A673 (cell line): ENCODE data around the gene MLF1. TPM values are rescaled to one million over a fixed set of nuclear protein-coding genes. Genes with fewer than 3 reads are reported as not detected.

ENCODE experiments used
- BruUV-seq: library from RNA; stranded (reverse); fragments of 400-500 nt; replicated peaks from 2 replicates; lab custom pipeline; 2021; lab: Mats Ljungman, UMichigan
- CTCF ChIA-PET: fragments of 300-600 bp; sonication (Branson Sonifier 250); formaldehyde crosslinking; loops from one replicate; lab custom pipeline; 2022; ENCODE audit warnings: antibody characterized with exemption; lab: Charles Lee
- POLR2A ChIA-PET: fragments of 300-600 bp; sonication (Branson Sonifier 250); formaldehyde crosslinking; loops from one replicate; lab custom pipeline; 2022; ENCODE audit warnings: antibody characterized with exemption; ENCODE audit not compliant: low non-redundant PET; lab: Charles Lee
- DNase-seq: peaks from one replicate; pipeline ENCODE4 v3.0.0-alpha.2; 2015; ENCODE audit warnings: low spot score
- H3K27ac ChIP-seq: fragments of 200-600 bp; sonication (generic); 2 replicates; pipeline ENCODE4 v1.5.1; 2016; ENCODE audit warnings: mixed run types, low read depth, mild to moderate bottlenecking, mixed read lengths, antibody characterized with exemption, low read length; ENCODE audit not compliant: poor library complexity, severe bottlenecking
- H3K27me3 ChIP-seq: fragments of 200-600 bp; sonication (generic); replicated peaks from 2 replicates; pipeline ENCODE4 v1.6.1; 2017; ENCODE audit warnings: mixed run types, low read depth, mild to moderate bottlenecking, mixed read lengths, antibody characterized with exemption, low read length; ENCODE audit not compliant: insufficient read depth, poor library complexity
- H3K36me3 ChIP-seq: fragments of 200-600 bp; sonication (generic); 2 replicates; pipeline ENCODE4 v1.6.1; 2016; ENCODE audit warnings: mixed run types, mild to moderate bottlenecking, mixed read lengths, antibody characterized with exemption, low read length; ENCODE audit not compliant: insufficient read depth, poor library complexity, severe bottlenecking
- H3K4me1 ChIP-seq: fragments of 200-600 bp; sonication (generic); 2 replicates; pipeline ENCODE4 v1.6.1; 2017; ENCODE audit warnings: mixed run types, mild to moderate bottlenecking, mixed read lengths, antibody characterized with exemption, low read length; ENCODE audit not compliant: insufficient read depth, poor library complexity, severe bottlenecking
- H3K4me3 ChIP-seq: fragments of 200-600 bp; sonication (generic); 2 replicates; pipeline ENCODE4 v1.5.1; 2016; ENCODE audit warnings: low read depth, mixed run types, mild to moderate bottlenecking, mixed read lengths, low read length; ENCODE audit not compliant: poor library complexity, severe bottlenecking
- H3K9me3 ChIP-seq: fragments of 200-600 bp; sonication (generic); 2 replicates; pipeline ENCODE4 v1.6.1; 2016; ENCODE audit warnings: mixed run types, low read depth, mild to moderate bottlenecking, mixed read lengths, antibody characterized with exemption, low read length; ENCODE audit not compliant: poor library complexity, severe bottlenecking
- CTCF ChIP-seq: fragments of 300-800, 200-600 bp; sonication (generic); conservative IDR thresholded peaks from 2 replicates; pipeline ENCODE4 v1.5.1; 2017; ENCODE audit warnings: low read depth, mild to moderate bottlenecking, antibody characterized with exemption, low read length, moderate library complexity, mixed read lengths
- EZH2 ChIP-seq: fragments of 200-600 bp; sonication (generic); IDR thresholded peaks from 2 replicates; pipeline ENCODE4 v1.6.1; 2017; ENCODE audit warnings: borderline replicate concordance, low read depth, mild to moderate bottlenecking, mixed read lengths, antibody characterized with exemption, low read length; ENCODE audit not compliant: poor library complexity, severe bottlenecking
- intact Hi-C: fragments of 100-400 bp; cut with micrococcal nuclease; formaldehyde crosslinking; loops from one replicate; pipeline ENCODE4 v1.10.0; 2022; ENCODE audit not compliant: unreplicated experiment
- total RNA-seq: library from RNA; stranded (reverse); gene quantifications from 2 replicates; pipeline ENCODE4 v1.2.3, GENCODE V29; 2021

The MLF1 gene
- total RNA-seq, 1 experiment from 2014 or later: 5.0 TPM

GRCh38 chr3:158565076-158565475 is 5.9 kb upstream of the MLF1 start:
- intact Hi-C loops: no loop called here
- CTCF ChIA-PET: interaction anchor here (0.7 kb wide), 1 partner anchor 993 kb away, joined by 16 read pairs; no protein-coding TSS in a partner anchor
- no peak for DNase-seq
- H3K9me3 ChIP-seq: no peaks in the 10 kb centered on the region
- POLR2A ChIA-PET: no interaction called here
- BruUV-seq: no TSS peak
- no peak for TF ChIP-seq EZH2
- no peak for TF ChIP-seq CTCF
- H3K4me1 ChIP-seq: no peaks in the 10 kb centered on the region
- no peak overlapping the region for H3K27ac ChIP-seq
- no peak overlapping the region for H3K4me3 ChIP-seq
- H3K27me3 ChIP-seq: no peaks in the 10 kb centered on the region
- no peaks in the 10 kb centered on the region for H3K36me3 ChIP-seq

GRCh38 chr3:158568784-158569183 is 2.2 kb upstream of the MLF1 start:
- Histone ChIP-seq H3K9me3 (no peaks in the 10 kb centered on the region), H3K27ac (no peak overlapping the region), H3K27me3 (no peaks in the 10 kb centered on the region), H3K4me1 (peaks cover 5% of the 10 kb centered on the region), H3K36me3 (no peaks in the 10 kb centered on the region), H3K4me3 (no peak overlapping the region)
- TF ChIP-seq EZH2 (no peak), CTCF (no peak)
- ChIA-PET POLR2A (no interaction called here), CTCF (no interaction called here)
- no peak for DNase-seq
- intact Hi-C loops: no loop called here
- BruUV-seq: no TSS peak

GRCh38 chr3:158569794-158570193 is 1.2 kb upstream of the MLF1 start:
- BruUV-seq: no TSS peak
- no peak for DNase-seq
- POLR2A ChIA-PET: no interaction called here
- Histone ChIP-seq H3K9me3 (no peaks in the 10 kb centered on the region), H3K4me1 (peaks cover 5% of the 10 kb centered on the region), H3K27ac (no peak overlapping the region), H3K4me3 (no peak overlapping the region), H3K36me3 (no peaks in the 10 kb centered on the region), H3K27me3 (no peaks in the 10 kb centered on the region)
- TF ChIP-seq CTCF: no peak
- no peak for TF ChIP-seq EZH2
- intact Hi-C loops: no loop called here
- CTCF ChIA-PET: no interaction called here
